Ishikawa (cell line): ENCODE results near the gene B4GALT1.

Source experiments
- EGR1 ChIP-seq: IDR thresholded peaks from 2 replicates; pipeline ENCODE4 v1.6.1; 2012
- EP300 ChIP-seq: IDR thresholded peaks from 2 replicates; pipeline ENCODE4 v1.6.1; 2012; ENCODE audit warnings: borderline replicate concordance
- REST ChIP-seq: IDR thresholded peaks from 2 replicates; pipeline ENCODE4 v1.6.1; 2012; ENCODE audit warnings: low read depth, mild to moderate bottlenecking
- TCF12 ChIP-seq: IDR thresholded peaks from 2 replicates; pipeline ENCODE4 v1.6.1; 2012; ENCODE audit warnings: low read depth

- TF ChIP-seq EP300 (peak; percentile 20; the same call in 1 of the 2 replicates), EGR1 (no peak), TCF12 (no peak), REST (no peak)
Measured at GRCh38 chr9:33161011-33161588, 6.0 kb downstream of the B4GALT1 start.
